NOMO-1 treated with DMSO at 0.1 percent for 48 hours (cell line): ENCODE data around the gene PTPRN.
"Not testable (repeated sequence)": the region's sequence is repeated elsewhere in the genome, so short reads cannot be mapped to it uniquely, and the experiment has no call there.

Experiments
- DNase-seq: peaks from one replicate; lab custom pipeline; 2025; ENCODE audit not compliant: unreplicated experiment; lab: John Stamatoyannopoulos, UW

The PTPRN gene

GRCh38 chr2:219271021-219271420, 38.2 kb downstream of the PTPRN start:
- DNase-seq: no peak

GRCh38 chr2:219270055-219270372, 39.2 kb downstream of the PTPRN start:
- DNase-seq: no peak

GRCh38 chr2:219269362-219270054, 39.7 kb downstream of the PTPRN start:
- no peak for DNase-seq

GRCh38 chr2:219268294-219268693, 40.9 kb downstream of the PTPRN start:
- DNase-seq: no peak

GRCh38 chr2:219266886-219267285, 42.3 kb downstream of the PTPRN start:
- DNase-seq: no peak

GRCh38 chr2:219266232-219266631, 43.0 kb downstream of the PTPRN start:
- no peak for DNase-seq

- no peak for DNase-seq
Measured at GRCh38 chr2:219261024-219261855, 48.0 kb downstream of the PTPRN start.

GRCh38 chr2:219258942-219259341, 50.3 kb downstream of the PTPRN start:
- not testable (repeated sequence) for DNase-seq

- DNase-seq: peak; percentile 88
Measured at GRCh38 chr2:219254590-219255201, 54.5 kb downstream of the PTPRN start.

GRCh38 chr2:219253753-219254589, 55.2 kb downstream of the PTPRN start, which contains the start of gene TUBA4A:
TUBA4A (minus strand) TSS chr2:219253918; CDS start chr2:219253858, 60 bp downstream.
- peak; percentile 66 for DNase-seq

- peak; percentile 55 for DNase-seq
Measured at GRCh38 chr2:219252900-219253752, 56.1 kb downstream of the PTPRN start, which contains the start of gene TUBA4B. TUBA4B (plus strand) TSS chr2:219253243; CDS start chr2:219253408, 165 bp downstream.

GRCh38 chr2:219252570-219252899, 56.7 kb downstream of the PTPRN start:
- no peak for DNase-seq

GRCh38 chr2:219252084-219252483, 57.1 kb downstream of the PTPRN start:
- no peak for DNase-seq

GRCh38 chr2:219251656-219252055, 57.5 kb downstream of the PTPRN start:
- no peak for DNase-seq

- peak; percentile 70 for DNase-seq
Measured at GRCh38 chr2:219250049-219250781, 59.0 kb downstream of the PTPRN start.

- DNase-seq: peak; percentile 57
Measured at GRCh38 chr2:219249203-219249980, 59.8 kb downstream of the PTPRN start.

GRCh38 chr2:219248845-219249202, 60.4 kb downstream of the PTPRN start:
- no peak for DNase-seq

- DNase-seq: no peak
Measured at GRCh38 chr2:219247678-219248642, 61.2 kb downstream of the PTPRN start.
